ENCODE data around the gene NR2C2.

NR2C2 gene

GRCh38 chr3:15032650-15033049 is 85.3 kb downstream of the NR2C2 start:
- DNase-seq: no peak

GRCh38 chr3:15033103-15033502 is 85.7 kb downstream of the NR2C2 start:
- no peak for DNase-seq

DNA sequence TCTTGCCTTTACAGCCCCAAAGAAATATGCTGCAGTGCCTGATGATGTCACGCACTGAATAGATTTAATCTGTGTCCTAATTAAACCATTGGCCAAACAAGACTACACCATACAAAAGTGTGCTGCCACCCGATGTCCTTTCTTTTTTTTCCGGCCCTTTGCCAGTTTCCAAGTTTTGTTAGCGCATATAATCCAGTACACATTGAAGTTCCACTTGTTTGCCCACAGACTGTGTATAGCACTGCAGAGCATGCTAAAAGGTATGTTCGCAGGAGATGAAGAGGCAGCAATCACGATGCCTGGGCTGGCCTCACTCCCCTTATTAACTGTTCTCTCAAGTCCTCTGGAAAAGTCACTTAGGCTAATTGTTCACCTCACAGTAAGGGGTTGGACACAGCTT is 90.9 kb downstream of the NR2C2 start:
- no peak for DNase-seq

DNA sequence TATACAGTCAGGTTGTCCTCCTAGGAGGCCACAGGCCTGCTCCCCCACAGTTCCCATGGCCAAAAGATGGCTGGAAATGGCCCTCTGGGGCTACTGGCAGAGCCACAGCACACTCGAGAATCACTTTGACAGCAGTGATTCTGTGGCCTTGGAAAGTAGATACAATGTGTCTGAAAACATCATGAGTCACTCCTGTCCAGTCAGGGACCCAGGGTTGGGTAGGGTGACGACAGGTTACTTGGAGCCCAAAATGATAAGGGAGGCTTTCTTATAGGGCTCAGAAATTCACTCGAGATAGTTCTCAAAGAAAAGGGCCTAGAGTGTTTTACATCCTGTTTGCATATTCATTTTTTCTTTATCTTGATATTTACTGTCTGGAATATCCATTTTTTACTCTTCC is 93.5 kb downstream of the NR2C2 start:
- DNase-seq: no peak

DNA sequence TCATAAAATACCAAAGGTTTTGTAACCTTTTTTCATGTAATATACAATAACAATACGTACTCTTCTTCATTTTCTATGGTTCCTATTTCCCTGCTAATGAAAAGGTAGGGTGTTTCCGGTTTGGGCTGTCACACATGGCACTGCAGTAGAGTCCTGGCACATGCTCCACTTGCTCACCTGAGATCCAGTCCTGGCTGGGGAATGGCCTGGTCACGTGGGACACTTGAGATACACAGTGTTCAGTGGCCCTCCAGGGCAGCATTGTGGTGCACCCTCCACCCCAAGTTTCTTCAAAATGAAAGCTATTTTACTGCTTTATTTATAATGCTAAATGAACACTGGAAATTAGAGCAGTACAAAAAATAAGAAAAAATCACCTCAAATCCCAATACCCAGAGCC is 94.6 kb downstream of the NR2C2 start:
- no peak for DNase-seq

DNA sequence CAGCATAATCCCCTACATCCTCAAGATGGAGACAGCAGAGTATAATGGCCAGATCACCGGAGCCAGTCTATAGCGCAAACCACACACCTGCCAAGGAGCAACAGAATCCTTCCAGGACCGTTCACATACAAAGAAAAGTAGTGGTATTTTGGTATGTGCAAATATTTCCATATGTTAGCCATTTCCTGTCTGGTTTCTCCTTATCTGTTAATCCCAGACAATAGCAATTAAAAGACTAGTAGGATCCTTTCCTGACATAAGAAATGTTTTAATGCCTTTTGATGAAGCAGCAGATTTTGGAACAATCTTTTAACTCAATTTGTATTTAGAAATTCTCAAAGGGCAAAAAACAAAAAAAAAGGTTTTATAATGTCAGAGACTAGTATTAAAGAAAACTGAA is 95.6 kb downstream of the NR2C2 start:
- no peak for DNase-seq

DNA sequence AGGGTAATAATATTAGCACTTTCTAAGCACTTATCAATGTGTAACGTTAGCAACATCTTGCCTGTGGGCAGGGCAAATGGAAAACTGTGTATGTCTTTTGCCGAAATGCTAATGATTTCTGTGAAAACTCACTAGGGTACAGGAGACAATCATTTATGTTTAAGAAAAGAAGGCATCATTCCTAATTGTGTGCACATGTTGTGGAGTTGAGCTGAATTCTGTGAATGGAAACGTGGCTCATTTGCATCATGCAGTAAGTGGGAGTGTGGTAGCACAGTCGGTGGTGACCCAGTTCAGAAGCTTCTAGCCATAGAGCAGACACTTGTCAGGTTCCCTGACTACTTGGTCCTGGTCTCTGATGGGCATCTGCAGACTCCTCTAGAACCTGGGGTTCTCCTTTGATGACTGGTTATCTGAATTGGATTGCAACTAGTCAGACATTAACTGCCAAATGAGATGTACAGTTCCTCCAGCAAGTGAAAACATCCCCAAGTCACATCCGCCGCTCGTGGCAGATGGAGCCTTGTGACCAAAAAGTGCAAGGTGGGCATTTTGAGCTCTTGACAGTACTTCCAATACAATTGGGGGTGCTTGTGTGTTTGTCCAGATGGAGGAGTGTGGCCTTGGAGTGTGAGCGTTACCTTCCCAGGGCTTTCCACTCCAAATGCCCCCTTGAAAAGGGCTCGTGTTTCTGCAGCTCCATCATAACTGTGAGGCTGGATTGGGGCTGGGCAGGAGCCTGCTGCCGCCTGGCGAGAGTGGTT is 96.2 kb downstream of the NR2C2 start:
- DNase-seq: no peak

DNA sequence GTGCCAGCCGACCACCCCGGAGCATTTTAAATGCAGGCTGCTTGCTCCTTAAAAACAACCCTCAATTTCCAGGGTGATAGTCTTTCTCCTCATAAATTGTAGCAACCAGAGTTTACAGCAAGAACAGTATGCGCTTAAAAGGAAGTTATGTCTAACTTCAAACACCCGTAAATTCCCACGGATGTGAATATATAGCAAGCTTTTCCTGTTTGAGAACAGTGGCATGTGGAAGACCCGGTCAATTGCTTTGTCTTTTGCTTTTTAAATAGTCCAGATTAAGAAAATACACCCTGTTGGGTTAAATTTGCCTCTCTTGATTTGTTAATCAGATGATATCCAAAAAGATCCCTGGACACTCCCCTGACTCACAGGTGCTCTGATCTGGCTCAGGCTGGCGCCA is 96.9 kb downstream of the NR2C2 start:
- DNase-seq: no peak

DNA sequence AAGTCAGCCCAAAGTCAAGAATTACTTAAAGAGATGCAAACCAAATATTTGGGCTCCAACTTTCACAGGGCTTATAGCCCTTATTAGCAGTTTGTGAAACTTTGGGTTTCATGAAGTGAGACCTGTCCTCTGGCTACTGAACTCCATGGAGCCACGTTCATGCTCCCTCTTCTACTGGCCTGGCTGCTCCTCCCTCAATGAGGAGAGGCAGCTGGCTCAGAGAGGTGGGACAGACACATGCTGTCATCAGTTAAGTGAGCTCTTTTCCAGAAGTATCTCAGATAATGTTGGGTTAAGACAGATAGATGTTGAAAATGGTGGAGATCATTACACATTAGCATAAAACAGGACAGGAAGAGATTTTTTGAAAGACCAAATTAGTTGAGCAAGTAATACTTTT is 98.3 kb downstream of the NR2C2 start:
- DNase-seq: no peak

- no peak for DNase-seq
Measured at GRCh38 chr3:15049584-15049983, 102.2 kb downstream of the NR2C2 start.

GRCh38 chr3:15050405-15051092 is 103.2 kb downstream of the NR2C2 start:
- DNase-seq: peak; percentile 21

- DNase-seq: peak; percentile 44
Measured at GRCh38 chr3:15051531-15051930, 104.1 kb downstream of the NR2C2 start.

DNA sequence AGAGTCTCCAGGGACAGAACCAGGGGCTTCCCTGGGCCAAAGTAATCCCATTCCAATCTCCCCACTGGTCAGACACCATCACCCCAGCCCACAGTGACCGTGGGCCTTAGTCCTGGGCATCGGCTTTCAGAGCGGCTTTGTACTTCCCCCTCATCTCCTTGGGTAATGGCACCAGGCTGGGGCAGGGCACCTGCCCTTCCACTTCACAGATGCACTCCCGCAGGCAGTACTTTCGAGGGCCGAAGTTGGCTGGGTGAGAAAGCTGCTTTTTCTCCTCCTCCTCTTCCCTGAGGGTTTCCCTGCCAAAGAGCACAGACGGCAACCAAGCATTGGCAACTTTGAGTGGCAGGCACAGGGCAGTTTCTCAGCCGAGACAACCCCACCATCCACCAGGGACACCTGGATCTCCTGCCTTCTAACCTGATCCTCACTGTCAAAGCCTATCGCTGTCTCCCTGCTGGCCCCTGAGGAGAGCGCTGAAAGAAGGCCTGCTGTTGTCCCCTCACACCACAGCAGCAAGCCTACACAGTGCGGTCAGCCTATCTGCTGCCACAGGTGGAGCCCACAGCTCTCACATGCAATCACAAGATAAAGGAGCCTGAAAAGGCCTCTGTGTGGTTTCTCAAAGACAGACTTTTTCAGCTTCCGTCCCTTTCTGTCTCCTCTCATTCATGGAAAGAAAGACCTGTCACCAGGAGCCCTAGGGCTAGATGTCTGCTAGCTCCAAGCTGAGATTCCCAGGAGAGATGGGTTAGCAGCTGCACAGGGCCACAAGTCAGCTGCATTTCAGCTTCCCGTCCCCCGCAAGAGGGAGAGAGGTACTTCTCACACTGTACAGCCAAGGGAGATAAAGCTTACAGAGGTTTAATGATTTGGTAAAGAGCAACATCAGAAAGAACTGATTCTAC is 105.2 kb downstream of the NR2C2 start:
- no peak for DNase-seq

DNA sequence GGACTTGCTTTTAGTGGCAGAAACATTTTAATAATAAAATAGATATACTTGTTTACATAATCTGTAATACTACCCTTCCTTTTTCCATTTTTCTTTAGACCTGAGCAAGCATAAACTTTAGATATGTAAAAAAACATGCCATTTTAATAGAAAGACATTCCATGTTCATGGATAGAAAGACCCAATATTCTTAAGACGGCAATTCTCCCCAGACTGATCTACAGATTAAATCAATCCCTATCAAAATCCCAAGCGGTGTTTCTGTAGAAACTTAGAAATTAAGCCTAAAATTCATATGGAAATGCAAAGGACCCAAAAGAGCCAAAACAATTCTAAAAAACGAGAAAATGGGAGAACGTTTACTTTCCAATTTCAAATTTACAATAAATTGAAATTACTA is 106.2 kb downstream of the NR2C2 start:
- DNase-seq: no peak

DNA sequence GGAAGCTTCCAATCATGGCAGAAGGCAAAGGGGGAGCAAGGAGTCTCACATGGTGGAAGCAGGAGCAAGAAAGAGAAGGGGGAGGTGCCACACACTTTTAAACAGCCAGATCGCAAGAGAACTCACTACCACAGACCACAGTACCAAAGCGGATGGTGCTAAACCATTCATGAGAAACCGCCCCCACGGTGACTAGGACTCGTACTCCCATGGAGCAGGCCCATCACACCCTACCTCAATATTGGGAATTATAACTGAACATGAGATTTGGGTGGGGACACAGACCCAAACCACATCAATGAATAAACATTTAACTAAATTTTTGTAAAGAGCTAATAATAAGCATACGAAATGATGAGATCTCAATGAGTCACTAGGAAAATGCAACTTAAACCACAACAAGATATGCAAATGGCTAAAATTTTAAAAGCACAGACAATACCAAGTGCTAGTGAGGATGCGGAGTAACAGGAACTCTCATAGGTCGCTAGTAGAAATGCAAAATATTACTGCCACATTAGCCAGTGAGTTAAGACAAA is 107.7 kb downstream of the NR2C2 start:
- peak; percentile 12 for DNase-seq

DNA sequence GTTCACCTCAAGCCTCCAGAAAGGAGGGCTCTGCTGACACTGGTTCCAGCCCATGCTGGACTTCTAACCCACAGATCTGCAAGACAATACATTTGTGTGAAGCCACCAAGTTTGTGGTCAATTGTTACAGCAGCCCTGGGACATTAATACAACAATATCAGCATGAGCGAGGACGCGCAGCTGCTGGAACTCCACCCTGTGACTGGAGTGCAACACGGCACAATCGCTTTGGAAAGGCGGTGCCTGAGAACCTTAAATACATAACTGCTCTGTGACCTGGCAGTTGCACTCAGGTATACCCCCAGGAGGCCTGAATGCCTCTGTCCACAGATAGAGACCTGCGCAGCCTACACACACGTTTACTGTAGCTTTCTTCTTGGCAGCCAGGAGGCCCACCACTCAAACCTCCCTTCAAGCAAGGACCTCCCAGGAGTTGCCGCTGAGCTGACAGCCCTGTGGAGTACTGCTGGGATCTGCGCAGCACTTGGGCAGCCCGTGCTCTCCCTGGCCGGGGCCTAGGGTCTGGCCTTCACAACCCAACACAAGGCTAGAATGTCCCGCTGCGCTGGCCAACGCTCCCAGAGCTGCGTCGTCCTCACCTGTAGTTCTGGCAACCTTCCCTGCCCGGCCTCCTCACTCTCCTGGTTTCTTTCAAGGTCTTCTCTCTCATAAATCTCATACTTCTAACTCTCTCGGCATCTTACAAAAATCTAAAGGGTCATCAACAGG is 109.5 kb downstream of the NR2C2 start:
- DNase-seq: no peak

DNA sequence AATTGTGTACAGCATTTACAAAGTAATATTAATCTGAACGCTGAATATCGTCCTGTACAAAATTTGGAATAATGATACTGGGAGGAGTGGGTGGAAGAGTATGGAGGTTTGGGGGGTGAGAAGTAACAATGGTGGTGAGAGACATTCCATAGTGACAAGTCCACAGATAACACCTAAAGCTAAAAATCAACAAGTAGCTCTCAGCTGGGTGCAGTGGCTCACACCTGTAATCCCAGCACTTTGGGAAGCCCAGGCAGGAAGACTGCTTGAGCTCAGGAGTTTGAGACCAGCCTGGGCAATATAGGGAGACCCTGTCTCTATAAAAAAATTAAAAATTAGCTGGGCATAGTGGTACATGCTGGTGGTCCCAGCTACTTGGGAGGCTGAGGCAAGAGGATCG is 112.6 kb downstream of the NR2C2 start:
- no peak for DNase-seq

DNA sequence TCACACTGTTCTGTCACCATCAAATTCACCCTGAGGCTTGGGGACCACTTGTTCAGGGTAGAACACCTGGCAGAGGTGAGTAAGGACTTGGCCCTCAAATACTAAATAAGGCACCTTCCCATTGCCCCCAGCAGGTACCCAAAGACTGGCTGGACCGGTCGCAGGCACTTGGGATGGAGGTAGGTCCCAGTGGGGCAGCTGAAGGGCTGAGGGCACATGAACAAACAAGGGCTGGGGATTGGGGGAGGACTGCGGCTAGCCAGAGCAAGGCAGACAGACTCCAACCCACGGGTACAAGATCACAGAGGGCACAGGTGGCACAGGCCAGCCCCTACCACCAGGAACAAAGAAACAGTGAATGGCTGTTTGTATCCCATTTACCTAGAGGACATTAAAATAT is 115.9 kb downstream of the NR2C2 start:
- DNase-seq: no peak

DNA sequence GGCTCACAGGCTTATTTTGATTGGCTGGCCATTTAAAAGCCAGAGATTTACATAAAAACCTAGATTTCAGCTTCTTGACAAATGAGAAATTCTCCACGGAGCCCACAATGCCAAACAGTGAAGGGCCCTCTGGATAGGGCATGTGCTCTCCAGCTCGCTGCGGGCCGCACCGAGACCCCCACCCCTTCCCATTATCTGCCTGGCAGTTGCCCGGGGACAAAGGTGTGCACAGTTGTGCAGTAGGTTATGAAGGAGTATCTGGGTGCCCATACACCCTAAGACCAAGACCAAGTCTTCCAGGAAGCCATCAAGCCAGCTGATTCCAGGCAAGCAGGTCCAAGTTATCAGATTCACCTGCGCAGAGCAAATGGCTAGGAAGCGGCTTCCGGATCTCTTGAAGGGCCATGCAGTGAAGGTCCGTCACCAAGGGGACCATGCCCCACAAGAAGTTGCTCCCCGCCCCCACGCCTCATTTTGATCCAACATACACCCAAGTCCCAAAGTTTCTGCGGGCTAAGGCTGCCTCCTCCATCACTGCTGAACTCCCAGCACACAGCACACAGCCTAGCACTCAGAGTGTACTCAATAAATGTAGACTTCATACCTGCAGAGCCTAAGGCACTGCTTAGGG is 116.4 kb downstream of the NR2C2 start:
- no peak for DNase-seq

GRCh38 chr3:15064299-15064834 is 117.0 kb downstream of the NR2C2 start:
- DNase-seq: peak; percentile 37

GRCh38 chr3:15064835-15065549 is 117.6 kb downstream of the NR2C2 start, which contains the start of gene MRPS25:
MRPS25 (minus strand) TSS chr3:15065315; CDS start chr3:15065194, 121 bp downstream.
- DNase-seq: peak; percentile 86

Data from MV-4-11 (cell line).